DMS 273 (cell line): Measurements from ENCODE around the gene SPOCD1.

Experiments used
- DNase-seq: peaks from one replicate; lab custom pipeline; 2025; ENCODE audit not compliant: unreplicated experiment; lab: John Stamatoyannopoulos, UW

The SPOCD1 gene

DNA sequence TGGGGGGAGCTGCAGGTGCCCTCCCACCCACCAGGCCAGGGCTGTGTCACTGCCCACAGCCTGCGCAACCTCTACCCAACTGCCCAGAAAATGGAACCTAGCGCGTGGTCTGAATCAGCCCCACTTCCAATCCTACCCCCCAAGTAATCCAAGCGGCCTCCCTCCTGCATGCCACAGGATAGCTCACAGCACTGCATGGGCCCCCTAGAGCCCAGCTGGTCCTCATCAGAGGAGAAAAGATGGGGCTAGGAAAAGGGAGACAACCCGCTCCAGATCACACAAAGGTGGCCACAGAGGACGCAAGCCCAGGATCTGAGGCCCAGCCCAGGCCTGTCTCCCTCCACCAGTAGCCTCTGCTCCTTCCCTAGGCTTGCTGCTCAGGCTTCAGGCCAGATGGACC lies 57.8 kb downstream of the SPOCD1 start:
- DNase-seq: no peak

DNA sequence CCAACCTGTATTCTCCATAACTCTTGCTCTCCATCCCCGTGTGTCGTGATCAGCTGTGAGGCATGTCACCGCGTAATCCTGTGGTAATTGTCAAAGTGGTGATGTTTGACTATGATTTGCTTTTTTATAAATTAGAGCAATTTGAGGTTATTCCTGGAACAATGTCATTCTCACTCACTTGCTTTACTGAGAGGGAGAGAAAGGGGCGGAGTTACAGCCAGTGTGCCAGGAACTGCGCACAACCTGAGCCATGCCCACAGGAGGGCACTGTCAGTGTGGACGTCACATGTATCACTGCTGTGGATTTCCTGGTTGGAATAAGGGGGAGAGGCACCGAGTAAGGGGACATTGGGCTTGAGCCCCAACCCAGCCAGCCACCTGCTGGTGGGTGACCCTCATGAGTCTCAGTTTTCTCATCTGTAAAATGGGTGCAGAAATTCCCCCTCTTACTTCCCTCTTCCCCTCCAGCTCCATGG lies 58.6 kb downstream of the SPOCD1 start:
- DNase-seq: no peak

DNA sequence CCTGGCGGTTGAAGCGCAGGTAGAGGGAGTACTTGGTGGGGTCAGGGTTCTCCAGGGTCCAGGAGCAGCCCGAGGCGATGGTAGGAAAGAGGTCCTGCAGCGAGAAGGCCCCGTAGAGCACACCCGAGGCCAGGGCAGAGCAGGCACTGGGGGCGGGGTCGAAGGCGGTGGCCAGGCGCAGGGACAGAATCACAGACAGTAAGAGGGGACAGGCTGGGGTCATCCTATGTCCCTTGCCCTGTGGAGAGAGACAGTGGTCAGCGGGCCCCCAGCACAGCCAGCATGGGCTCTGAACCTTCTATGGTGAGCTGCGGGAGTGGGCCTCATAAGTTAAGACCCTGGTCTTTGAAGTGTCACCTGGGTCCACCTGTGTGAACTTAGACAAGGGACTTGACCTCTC lies 59.2 kb downstream of the SPOCD1 start:
- no peak for DNase-seq

- no peak for DNase-seq
Measured at GRCh38 chr1:31755850-31756492, 59.9 kb downstream of the SPOCD1 start.

GRCh38 chr1:31755197-31755611 lies 60.6 kb downstream of the SPOCD1 start:
- no peak for DNase-seq

GRCh38 chr1:31754397-31754796 lies 61.4 kb downstream of the SPOCD1 start:
- DNase-seq: no peak

DNA sequence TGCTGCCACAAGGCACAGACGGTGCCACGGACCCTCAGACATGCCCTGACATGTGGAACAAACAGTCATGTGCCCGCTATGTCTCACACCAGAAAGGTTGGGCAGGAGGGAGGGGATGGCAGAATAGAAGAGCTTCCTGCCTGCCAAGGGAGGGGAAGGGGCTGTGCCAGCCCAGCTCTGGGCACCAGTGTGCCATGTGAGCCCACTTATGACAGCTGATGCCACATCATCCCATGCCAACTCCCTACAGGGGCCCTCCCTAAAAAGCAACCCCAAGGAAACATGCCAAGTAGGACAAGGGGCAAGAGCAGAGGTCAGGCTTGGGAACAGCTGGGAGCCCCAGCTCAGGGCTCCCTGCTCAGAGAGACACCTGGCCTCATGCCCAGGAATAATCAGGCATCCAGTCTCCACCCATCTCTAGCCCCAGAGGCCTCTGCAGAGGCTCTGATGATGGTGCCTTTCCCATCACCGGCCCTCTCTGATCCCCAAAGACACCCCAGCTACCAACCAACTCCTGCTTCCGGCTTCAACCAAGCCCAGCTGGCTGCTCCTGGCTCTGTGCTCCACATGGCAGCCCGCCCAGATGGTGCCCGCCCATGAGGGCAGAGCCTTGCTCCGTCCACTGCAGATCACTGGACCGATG lies 62.0 kb downstream of the SPOCD1 start:
- DNase-seq: peak; percentile 95

DNA sequence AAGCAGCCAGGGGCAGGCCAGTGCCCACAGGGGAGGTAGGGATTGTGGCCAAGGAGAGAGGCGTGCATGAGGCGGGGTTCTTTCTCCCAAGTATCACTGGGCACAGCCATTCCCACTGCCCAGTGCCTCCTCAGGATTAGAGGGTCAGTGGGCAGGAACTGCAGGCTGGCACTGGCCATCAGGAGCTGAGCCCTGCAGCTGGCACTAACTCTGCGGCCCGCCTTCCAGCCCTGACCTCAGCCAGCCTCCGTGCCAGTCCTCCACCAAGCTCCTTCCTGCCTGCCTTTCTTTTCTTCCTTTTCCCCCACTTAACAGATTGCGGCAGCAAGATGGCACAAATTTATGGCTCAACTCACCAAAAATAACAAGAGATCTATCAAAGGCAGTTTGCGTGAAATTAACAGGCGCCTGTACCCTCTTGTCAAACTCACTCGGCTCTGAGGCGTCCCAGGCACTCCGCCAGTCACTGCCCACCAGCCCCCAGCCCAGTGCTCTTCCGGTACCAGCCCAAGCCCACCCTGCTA lies 62.8 kb downstream of the SPOCD1 start:
- DNase-seq: no peak

DNA sequence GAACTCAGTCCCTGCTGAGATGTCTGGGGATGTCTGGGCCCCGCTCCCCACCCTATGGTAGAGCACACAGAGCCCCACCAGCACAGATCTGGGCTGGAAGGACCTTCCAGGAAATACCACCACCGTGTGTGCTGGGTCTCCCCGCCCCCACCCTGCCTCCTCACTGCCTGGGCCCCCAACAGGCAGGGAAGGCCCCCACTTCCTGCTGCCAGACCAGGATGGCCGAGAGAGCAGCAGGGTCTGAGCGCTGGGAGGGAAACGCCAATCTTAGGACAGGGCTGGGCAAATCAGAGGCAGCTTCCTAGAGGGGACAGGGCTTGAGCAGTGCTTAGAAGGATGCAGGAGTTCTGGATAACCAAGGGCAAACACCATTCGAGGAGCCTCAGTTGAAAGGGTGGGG lies 63.6 kb downstream of the SPOCD1 start:
- no peak for DNase-seq

DNA sequence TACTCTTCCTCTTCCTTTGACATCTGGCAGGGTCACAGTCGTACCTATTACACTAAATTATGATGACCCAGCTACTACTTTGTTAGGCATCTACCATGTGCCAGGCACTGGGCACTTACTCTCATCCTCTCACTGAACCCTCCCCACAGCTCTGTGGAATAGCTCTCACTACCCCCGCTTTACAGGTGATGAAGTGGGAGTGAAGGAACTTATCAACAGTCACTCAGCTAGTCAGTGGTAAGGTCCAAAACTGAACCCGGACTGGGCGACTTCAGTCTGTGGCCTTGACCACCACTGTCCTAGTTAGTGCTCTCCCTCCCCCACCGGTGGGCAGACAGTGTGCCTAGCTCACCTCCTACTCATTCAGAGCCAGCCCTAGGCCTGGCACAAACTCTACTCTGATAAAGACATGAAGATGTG lies 64.0 kb downstream of the SPOCD1 start:
- DNase-seq: no peak

DNA sequence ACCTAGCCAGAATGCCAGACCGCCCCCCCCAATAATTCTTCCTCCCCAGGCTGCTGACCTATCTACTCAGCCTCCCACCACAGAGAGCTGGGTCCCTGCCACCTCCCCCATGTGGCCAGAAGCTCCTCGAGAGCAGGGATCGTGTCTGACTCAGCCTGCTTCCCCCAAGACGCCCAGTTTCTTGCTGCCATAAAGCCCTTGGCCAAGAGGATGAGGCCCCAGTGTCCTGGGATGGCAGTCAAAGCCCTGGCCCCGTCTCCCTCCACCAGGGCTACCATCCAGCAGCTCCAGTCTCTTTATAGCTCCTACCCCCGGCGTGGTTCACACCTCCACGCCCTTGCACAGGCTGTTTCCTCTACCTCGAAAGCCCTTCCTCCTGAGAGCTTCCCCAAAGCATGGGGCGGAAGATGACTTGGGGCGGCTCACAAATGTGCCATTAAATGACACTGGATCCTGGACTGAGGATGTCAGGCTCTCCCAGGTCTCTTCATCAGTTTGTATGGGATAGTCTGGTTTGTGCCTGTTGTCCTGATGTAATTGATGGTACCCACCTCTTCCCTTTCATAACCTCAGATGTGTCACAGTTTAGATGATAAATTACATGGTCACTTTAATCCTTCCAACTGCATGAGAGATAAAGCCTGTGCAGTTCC lies 64.8 kb downstream of the SPOCD1 start:
- DNase-seq: no peak

- DNase-seq: no peak
Measured at GRCh38 chr1:31749785-31750735, 65.8 kb downstream of the SPOCD1 start.

DNA sequence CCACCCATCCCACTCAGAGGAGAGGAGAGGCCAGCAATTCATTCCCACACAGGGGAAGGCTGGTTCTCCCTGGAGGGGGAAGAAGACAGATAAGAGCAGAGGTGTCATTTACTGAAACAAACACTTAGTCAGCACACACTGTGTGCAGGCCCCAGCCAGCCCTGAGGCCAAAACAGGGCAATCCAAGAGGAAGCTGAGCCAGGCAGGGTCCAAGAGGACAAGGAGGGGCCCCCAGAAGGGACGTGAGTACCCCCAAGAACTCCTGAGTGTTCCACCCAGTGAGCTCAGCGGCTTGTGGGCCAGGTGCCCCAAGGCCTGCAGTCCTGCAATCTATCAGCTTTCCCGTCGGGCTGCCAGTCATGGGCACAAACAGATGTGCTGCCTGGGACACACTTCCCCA lies 67.5 kb downstream of the SPOCD1 start:
- peak; percentile 35 for DNase-seq

GRCh38 chr1:31747304-31747703 lies 68.5 kb downstream of the SPOCD1 start:
- no peak for DNase-seq

DNA sequence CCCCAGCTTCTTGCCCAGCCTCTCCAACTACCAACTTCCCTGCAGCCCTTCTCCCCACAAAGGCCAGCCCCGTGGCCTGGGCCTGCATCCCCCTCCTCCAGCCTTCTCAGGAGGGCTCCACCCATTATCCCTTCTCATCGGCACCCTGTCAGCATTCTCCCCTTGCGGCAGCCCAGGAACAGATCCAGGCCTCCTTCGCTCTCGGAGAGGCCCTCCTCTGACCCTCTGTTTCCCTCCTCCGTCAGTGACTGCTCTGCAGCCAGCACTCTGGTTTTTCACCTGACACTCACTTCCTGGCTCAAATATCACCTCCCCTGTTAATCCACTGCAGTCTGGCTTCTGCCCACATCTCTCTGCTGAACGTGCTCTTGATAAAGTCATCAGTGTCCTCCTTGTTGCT lies 69.1 kb downstream of the SPOCD1 start:
- no peak for DNase-seq

DNA sequence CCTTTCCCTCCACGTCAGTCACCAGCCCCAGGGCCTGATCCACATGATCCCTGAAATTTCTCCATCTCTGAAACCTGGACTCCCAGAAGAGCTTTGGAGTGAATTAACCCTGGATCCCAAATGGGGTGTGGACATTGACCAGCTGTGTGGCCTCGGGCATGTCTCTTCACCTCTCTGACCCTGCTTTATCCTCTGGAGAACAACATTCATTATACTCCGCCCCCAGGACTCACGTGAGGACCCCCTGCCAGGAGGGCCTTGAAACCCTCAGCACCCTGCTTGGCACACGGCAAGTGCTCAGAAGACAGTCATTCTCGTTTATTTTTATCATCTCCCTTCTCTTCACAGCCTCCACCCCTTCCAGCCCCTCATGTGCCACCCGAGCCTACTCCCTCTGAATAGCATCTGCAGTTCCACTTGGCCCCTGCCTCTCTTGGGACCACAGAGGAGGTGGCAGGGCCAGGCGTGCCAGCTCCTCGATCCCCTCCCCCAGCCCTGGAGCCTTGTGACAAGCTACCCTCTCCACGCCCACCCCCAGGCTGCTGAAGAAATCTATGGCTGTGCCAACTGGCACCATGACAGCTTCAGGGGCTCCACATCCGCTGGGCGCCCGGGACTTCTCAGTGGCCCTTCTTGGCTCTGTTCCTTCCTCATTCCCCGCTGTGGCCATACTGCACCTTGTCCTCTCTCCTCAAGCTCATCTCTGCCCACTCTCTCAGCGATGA lies 69.7 kb downstream of the SPOCD1 start:
- peak; percentile 60 for DNase-seq

- peak; percentile 82 for DNase-seq
Measured at GRCh38 chr1:31745096-31745945, 70.5 kb downstream of the SPOCD1 start.

- DNase-seq: no peak
Measured at GRCh38 chr1:31744165-31744888, 71.5 kb downstream of the SPOCD1 start.
